SH-SY5Y (cell line): Measurements from ENCODE around the gene IER2.

Source experiments
- GATA2 ChIP-seq: IDR thresholded peaks from 2 replicates; pipeline ENCODE4 v1.6.1; 2011; ENCODE audit warnings: mild to moderate bottlenecking, low read depth, low read length
- GATA3 ChIP-seq: IDR thresholded peaks from 2 replicates; pipeline ENCODE4 v1.6.1; 2011; ENCODE audit warnings: low read depth, mild to moderate bottlenecking, low read length, moderate library complexity

- TF ChIP-seq GATA2, result no peak
- no peak for TF ChIP-seq GATA3
Measured at GRCh38 chr19:13181747-13182388, 31.7 kb downstream of the IER2 start.
